H9 (cell line): ENCODE measurements around the gene PDE4A. TPM values are rescaled to one million over a fixed set of nuclear protein-coding genes. Genes with fewer than 3 reads are reported as not detected.

Experiments
- DNase-seq: peaks from one replicate; pipeline ENCODE4 v3.0.0-alpha.2; 2017
- H2AFZ ChIP-seq: one replicate; pipeline ENCODE4 v1.6.1; 2013; ENCODE audit warnings: mild to moderate bottlenecking, low read length, control low read depth, moderate library complexity
- H2AK5ac ChIP-seq: 2 replicates; pipeline ENCODE4 v1.6.1; 2013; ENCODE audit warnings: low read length, control low read depth, mixed read lengths; ENCODE audit not compliant: insufficient read length
- H2BK120ac ChIP-seq: one replicate; pipeline ENCODE4 v1.6.1; 2013; ENCODE audit warnings: low read depth, mild to moderate bottlenecking, low read length, control low read depth, inconsistent platforms; ENCODE audit not compliant: poor library complexity, severe bottlenecking
- H2BK12ac ChIP-seq: 2 replicates; pipeline ENCODE4 v1.6.1; 2013; ENCODE audit warnings: low read length, control low read depth, mixed read lengths, low read depth; ENCODE audit not compliant: insufficient read length
- H2BK15ac ChIP-seq: 2 replicates; pipeline ENCODE4 v1.6.1; 2013; ENCODE audit warnings: low read depth, low read length, control low read depth
- H2BK20ac ChIP-seq: one replicate; pipeline ENCODE4 v1.6.1; 2013; ENCODE audit warnings: low read depth, mild to moderate bottlenecking, low read length, control low read depth, inconsistent platforms; ENCODE audit not compliant: poor library complexity, severe bottlenecking
- H2BK5ac ChIP-seq: 2 replicates; pipeline ENCODE4 v1.6.1; 2013; ENCODE audit warnings: low read length, control low read depth, mixed read lengths; ENCODE audit not compliant: insufficient read length
- H3K14ac ChIP-seq: 2 replicates; pipeline ENCODE4 v1.6.1; 2013; ENCODE audit warnings: low read length, control low read depth; ENCODE audit not compliant: insufficient read depth
- H3K18ac ChIP-seq: 2 replicates; pipeline ENCODE4 v1.6.1; 2013; ENCODE audit warnings: low read depth, mild to moderate bottlenecking, mixed read lengths, low read length, control low read depth; ENCODE audit not compliant: insufficient read length
- H3K23ac ChIP-seq: 2 replicates; pipeline ENCODE4 v1.6.1; 2013; ENCODE audit warnings: low read length, control low read depth, mixed read lengths, low read depth; ENCODE audit not compliant: insufficient read length
- H3K23me2 ChIP-seq: 2 replicates; pipeline ENCODE4 v1.6.1; 2013; ENCODE audit warnings: low read depth, mild to moderate bottlenecking, mixed read lengths, low read length, control low read depth; ENCODE audit not compliant: insufficient read length, poor library complexity, severe bottlenecking
- H3K27ac ChIP-seq: 2 replicates; pipeline ENCODE4 v1.5.1; 2013; ENCODE audit warnings: low read length, control low read depth, mixed read lengths, low read depth; ENCODE audit not compliant: insufficient read length
- H3K27me3 ChIP-seq: 2 replicates; pipeline ENCODE4 v1.6.1; 2013; ENCODE audit warnings: low read length, control low read depth, inconsistent platforms; ENCODE audit not compliant: insufficient read depth
- H3K4ac ChIP-seq: 2 replicates; pipeline ENCODE4 v1.6.1; 2013; ENCODE audit warnings: low read depth, mild to moderate bottlenecking, control low read depth, inconsistent platforms, low read length, moderate library complexity
- H3K4me1 ChIP-seq: 2 replicates; pipeline ENCODE4 v1.6.1; 2013; ENCODE audit warnings: low read length, control low read depth, inconsistent platforms; ENCODE audit not compliant: insufficient read depth
- H3K4me2 ChIP-seq: 2 replicates; pipeline ENCODE4 v1.6.1; 2013; ENCODE audit warnings: low read length, control low read depth, mixed read lengths; ENCODE audit not compliant: insufficient read length, insufficient read depth
- H3K56ac ChIP-seq: 2 replicates; pipeline ENCODE4 v1.6.1; 2013; ENCODE audit warnings: low read depth, mild to moderate bottlenecking, mixed read lengths, low read length, control low read depth; ENCODE audit not compliant: insufficient read length
- H3K79me1 ChIP-seq: 2 replicates; pipeline ENCODE4 v1.6.1; 2013; ENCODE audit warnings: low read depth, mild to moderate bottlenecking, moderate library complexity, low read length, control low read depth, inconsistent platforms; ENCODE audit not compliant: insufficient read depth, poor library complexity, severe bottlenecking
- H3K79me2 ChIP-seq: 2 replicates; pipeline ENCODE4 v1.6.1; 2013; ENCODE audit warnings: low read length, control low read depth, inconsistent platforms; ENCODE audit not compliant: insufficient read depth
- H3K9ac ChIP-seq: 2 replicates; pipeline ENCODE4 v1.6.1; 2013; ENCODE audit warnings: low read length, control low read depth, mixed read lengths; ENCODE audit not compliant: insufficient read length; ENCODE audit errors: extremely low read depth
- H3K9me3 ChIP-seq: one replicate; pipeline ENCODE4 v1.6.1; 2013; ENCODE audit warnings: low read depth, low read length, inconsistent platforms; ENCODE audit not compliant: control insufficient read depth
- H3T11ph ChIP-seq: one replicate; pipeline ENCODE4 v1.6.1; 2013; ENCODE audit warnings: mild to moderate bottlenecking, low read length, control low read depth, inconsistent platforms
- H4K20me1 ChIP-seq: one replicate; pipeline ENCODE4 v1.6.1; 2013; ENCODE audit not compliant: control insufficient read depth, insufficient read length, insufficient read depth
- H4K5ac ChIP-seq: 2 replicates; pipeline ENCODE4 v1.6.1; 2013; ENCODE audit warnings: low read depth, mild to moderate bottlenecking, mixed read lengths, low read length, control low read depth; ENCODE audit not compliant: insufficient read length
- H4K8ac ChIP-seq: replicated peaks from 2 replicates; pipeline ENCODE4 v1.6.1; 2013; ENCODE audit warnings: low read length, control low read depth, mixed read lengths, low read depth; ENCODE audit not compliant: insufficient read length
- H4K91ac ChIP-seq: 2 replicates; pipeline ENCODE4 v1.6.1; 2013; ENCODE audit warnings: low read depth, mild to moderate bottlenecking, moderate library complexity, mixed read lengths, low read length, control low read depth; ENCODE audit not compliant: insufficient read length
- H3K27ac Mint-ChIP-seq, 3 experiments: 2 replicates in 2 of 3; 3 replicates in 1 of 3; pipeline ENCODE4 v1.8.0; 2020 to 2021; ENCODE audit warnings: mixed read lengths in 3 of 3, mild to moderate bottlenecking in 1 of 3, moderate library complexity in 1 of 3
- H3K27me3 Mint-ChIP-seq: 2 replicates; pipeline ENCODE4 v1.8.0; 2021; ENCODE audit warnings: low read depth, mild to moderate bottlenecking, moderate library complexity, mixed read lengths
- H3K36me3 Mint-ChIP-seq, 3 experiments: 2 replicates in 2 of 3; 3 replicates in 1 of 3; pipeline ENCODE4 v1.8.0; 2020 to 2021; ENCODE audit warnings: low read depth in 3 of 3, mixed read lengths in 3 of 3; ENCODE audit not compliant: insufficient read depth in 1 of 3
- H3K4me1 Mint-ChIP-seq, 2 experiments: 2 replicates each; pipeline ENCODE4 v1.8.0; 2020; ENCODE audit warnings: mixed read lengths in 2 of 2
- H3K4me3 Mint-ChIP-seq, 2 experiments: 2 replicates in 1 of 2; 3 replicates in 1 of 2; pipeline ENCODE4 v1.8.0; 2020 to 2021; ENCODE audit warnings: mild to moderate bottlenecking in 2 of 2, mixed read lengths in 2 of 2, moderate library complexity in 1 of 2
- H3K9me3 Mint-ChIP-seq, 2 experiments: 2 replicates in 1 of 2; 3 replicates in 1 of 2; pipeline ENCODE4 v1.8.0; 2020; ENCODE audit warnings: mild to moderate bottlenecking in 2 of 2, mixed read lengths in 2 of 2, moderate library complexity in 1 of 2
- CTCF ChIP-seq: fragments of 200-600 bp; sonication (generic); conservative IDR thresholded peaks from 3 replicates; pipeline ENCODE4 v1.8.0; 2021; ENCODE audit warnings: antibody characterized with exemption, mild to moderate bottlenecking
- WGBS: extraction: QIAGEN DNeasy Blood & Tissue Kit; methylation state at CpG from one replicate; pipeline ENCODE4 v1.1.7; 2013; ENCODE audit warnings: missing lambda C conversion rate, low lambda C conversion rate, mixed read lengths; ENCODE audit not compliant: insufficient read length; ENCODE audit errors: extremely low coverage; 5-methylcytosine and 5-hydroxymethylcytosine counted together
- total RNA-seq: library from RNA; stranded (reverse); gene quantifications from 2 replicates; pipeline ENCODE4 v1.2.1, GENCODE V29; 2021

Gene PDE4A
- total RNA-seq, 1 experiment from 2014 or later: 8.5 TPM

- no peak overlapping the region for H2AFZ ChIP-seq
- no peak overlapping the region for H2BK5ac ChIP-seq
- H4K5ac ChIP-seq: no peak overlapping the region
- no peak overlapping the region for H2AK5ac ChIP-seq
- no peaks in the 10 kb centered on the region for H3K4me1 ChIP-seq
- Mint-ChIP-seq H3K36me3 (peaks cover 33 to 67% (median 64%) of the 10 kb centered on the region in 3 experiments; a peak in 6 of 7 replicates), H3K27ac (no peak overlapping the region), H3K9me3 (no peaks in the 10 kb centered on the region), H3K4me3 (no peak overlapping the region), H3K4me1 (no peaks in the 10 kb centered on the region), H3K27me3 (no peaks in the 10 kb centered on the region)
- H3K27ac ChIP-seq: no peak overlapping the region
- no CpG with 5 or more reads among the region's 26 CpGs for WGBS
- no peaks in the 10 kb centered on the region for H3K23me2 ChIP-seq
- peaks cover 4% of the 10 kb centered on the region; the same call in 1 of the 2 replicates for H3K79me2 ChIP-seq
- no peak overlapping the region for H2BK15ac ChIP-seq
- H3K27me3 ChIP-seq: no peaks in the 10 kb centered on the region
- no peak for TF ChIP-seq CTCF
- no peak overlapping the region for H3T11ph ChIP-seq
- no peak overlapping the region for H3K18ac ChIP-seq
- H3K56ac ChIP-seq: no peak overlapping the region
- H3K4me2 ChIP-seq: no peak overlapping the region
- DNase-seq: no peak
- H4K8ac ChIP-seq: no peak overlapping the region
- H3K79me1 ChIP-seq: peaks cover 6% of the 10 kb centered on the region
- no peak overlapping the region for H3K4ac ChIP-seq
- H3K9me3 ChIP-seq: no peaks in the 10 kb centered on the region
- H4K91ac ChIP-seq: no peak overlapping the region
- H2BK120ac ChIP-seq: no peak overlapping the region
- no peak overlapping the region for H3K9ac ChIP-seq
- no peak overlapping the region for H2BK20ac ChIP-seq
- no peak overlapping the region for H3K23ac ChIP-seq
- no peak overlapping the region for H3K14ac ChIP-seq
- no peaks in the 10 kb centered on the region for H4K20me1 ChIP-seq
- H2BK12ac ChIP-seq: no peak overlapping the region
Observed at GRCh38 chr19:10395436-10395835, 24.9 kb upstream of the PDE4A start.
